Epithelial cell of proximal tubule (primary cell): Measurements from ENCODE around the gene CYSTM1. TPM values are rescaled to one million over a fixed set of nuclear protein-coding genes. Genes with fewer than 3 reads are reported as not detected.
A peak's percentile ranks its signal among the peaks of the same experiment; 100 is the strongest.
"Not testable (repeated sequence)": the region's sequence is repeated elsewhere in the genome, so short reads cannot be mapped to it uniquely, and the experiment has no call there.

Experiments used
- DNase-seq: peaks from one replicate; pipeline ENCODE4 v3.0.0-alpha.2; 2011; ENCODE audit warnings: low read depth
- H3K4me3 ChIP-seq: 2 replicates; pipeline ENCODE4 v1.5.1; 2011; ENCODE audit warnings: low read depth, mild to moderate bottlenecking, low read length
- total RNA-seq: library from RNA; depleted of rRNA; stranded (reverse); fragments of >200 nt; gene quantifications from 2 replicates; pipeline ENCODE4 v1.2.3, GENCODE V29; 2015
- TF ChIP-seq, protein P1 (sequence below): conservative IDR thresholded peaks from 2 replicates; pipeline ENCODE4 v1.5.1; 2012; ENCODE audit warnings: low read depth, mild to moderate bottlenecking, low read length

Gene CYSTM1
- total RNA-seq, 1 donor from 2014 or later = 161 TPM

DNA sequence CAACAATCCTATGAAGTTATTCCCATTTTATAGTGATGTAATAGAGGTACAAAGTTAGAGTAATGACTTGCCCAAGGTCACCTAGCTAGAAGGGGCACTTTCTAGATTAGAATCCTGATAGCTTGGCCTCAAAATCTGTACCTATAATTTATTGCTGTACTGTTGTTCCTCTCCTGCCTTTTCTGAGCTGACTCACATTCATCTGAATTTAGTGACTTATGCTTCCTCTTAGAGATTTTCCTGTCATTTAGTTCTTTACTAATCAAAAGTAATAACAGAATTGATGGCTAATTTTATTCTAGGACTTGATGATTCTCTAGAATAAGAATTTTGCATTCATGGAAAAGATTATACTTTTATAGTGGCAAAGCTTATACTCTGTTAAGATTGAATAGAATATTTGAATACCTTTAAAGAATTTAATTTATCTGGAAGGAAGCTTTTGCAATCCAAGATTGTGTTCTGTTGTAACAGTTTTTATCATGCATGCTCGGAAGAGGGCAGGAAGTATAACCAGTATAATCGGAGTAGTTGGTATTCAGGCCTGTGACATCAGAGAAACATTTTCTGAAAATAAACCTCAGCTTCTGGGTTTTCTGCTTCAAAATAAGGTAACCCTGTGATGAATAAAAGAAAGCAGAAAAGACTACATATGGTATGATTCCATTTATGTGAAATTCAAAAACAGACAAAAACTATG lies 21.3 kb downstream of the CYSTM1 start:
- DNase-seq = no peak
- H3K4me3 ChIP-seq = no peak overlapping the region
- TF ChIP-seq, protein P1, sequence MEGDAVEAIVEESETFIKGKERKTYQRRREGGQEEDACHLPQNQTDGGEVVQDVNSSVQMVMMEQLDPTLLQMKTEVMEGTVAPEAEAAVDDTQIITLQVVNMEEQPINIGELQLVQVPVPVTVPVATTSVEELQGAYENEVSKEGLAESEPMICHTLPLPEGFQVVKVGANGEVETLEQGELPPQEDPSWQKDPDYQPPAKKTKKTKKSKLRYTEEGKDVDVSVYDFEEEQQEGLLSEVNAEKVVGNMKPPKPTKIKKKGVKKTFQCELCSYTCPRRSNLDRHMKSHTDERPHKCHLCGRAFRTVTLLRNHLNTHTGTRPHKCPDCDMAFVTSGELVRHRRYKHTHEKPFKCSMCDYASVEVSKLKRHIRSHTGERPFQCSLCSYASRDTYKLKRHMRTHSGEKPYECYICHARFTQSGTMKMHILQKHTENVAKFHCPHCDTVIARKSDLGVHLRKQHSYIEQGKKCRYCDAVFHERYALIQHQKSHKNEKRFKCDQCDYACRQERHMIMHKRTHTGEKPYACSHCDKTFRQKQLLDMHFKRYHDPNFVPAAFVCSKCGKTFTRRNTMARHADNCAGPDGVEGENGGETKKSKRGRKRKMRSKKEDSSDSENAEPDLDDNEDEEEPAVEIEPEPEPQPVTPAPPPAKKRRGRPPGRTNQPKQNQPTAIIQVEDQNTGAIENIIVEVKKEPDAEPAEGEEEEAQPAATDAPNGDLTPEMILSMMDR = no peak

- no peak overlapping the region for H3K4me3 ChIP-seq
- TF ChIP-seq, protein P1 = no peak
- no peak for DNase-seq
Measured at GRCh38 chr5:140197023-140197422, 22.0 kb downstream of the CYSTM1 start.

DNA sequence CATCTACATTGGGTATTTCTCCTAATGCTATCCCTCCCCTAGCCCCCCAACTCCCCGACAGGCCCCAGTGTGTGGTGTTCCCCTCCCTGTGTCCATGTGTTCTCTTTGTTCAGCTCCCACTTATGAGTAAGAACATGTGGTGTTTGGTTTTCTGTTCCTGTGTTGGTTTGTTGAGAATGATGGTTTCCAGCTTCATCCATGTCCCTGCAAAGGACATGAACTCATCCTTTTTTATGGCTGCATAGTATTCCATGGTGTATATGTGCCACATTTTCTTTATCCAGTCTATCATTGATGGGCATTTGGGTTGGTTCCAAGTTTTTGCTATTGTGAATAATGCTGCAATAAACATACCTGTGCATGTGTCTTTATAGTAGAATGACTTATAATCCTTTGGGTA lies 23.9 kb downstream of the CYSTM1 start:
- not testable (repeated sequence) for DNase-seq, H3K4me3 ChIP-seq

GRCh38 chr5:140202078-140202477 lies 27.1 kb downstream of the CYSTM1 start:
- TF ChIP-seq, protein P1 = no peak
- no peak overlapping the region for H3K4me3 ChIP-seq
- DNase-seq = no peak

GRCh38 chr5:140202610-140203009 lies 27.6 kb downstream of the CYSTM1 start:
- no peak overlapping the region for H3K4me3 ChIP-seq
- TF ChIP-seq, protein P1 = no peak
- DNase-seq = no peak

DNA sequence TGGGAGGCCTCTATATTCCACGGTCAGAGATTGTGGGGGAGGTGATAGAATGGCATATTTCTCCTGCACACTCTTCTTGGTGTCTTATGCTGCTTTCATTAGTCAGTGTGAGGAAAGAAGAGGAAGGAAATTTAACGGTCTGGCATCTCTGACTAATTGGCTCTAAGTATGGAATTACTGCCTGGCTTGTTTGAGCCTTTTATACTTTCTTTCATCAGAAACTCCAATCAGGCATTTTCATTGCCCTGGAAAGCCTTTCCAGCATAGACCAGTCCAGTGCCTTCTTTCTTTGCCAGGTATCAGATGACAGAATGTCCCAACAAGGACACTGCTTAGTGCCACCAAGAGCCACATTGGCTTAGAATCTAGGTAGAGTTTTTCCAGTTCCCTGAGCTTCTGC lies 30.2 kb downstream of the CYSTM1 start:
- DNase-seq = no peak
- no peak overlapping the region for H3K4me3 ChIP-seq
- TF ChIP-seq, protein P1 = no peak

DNA sequence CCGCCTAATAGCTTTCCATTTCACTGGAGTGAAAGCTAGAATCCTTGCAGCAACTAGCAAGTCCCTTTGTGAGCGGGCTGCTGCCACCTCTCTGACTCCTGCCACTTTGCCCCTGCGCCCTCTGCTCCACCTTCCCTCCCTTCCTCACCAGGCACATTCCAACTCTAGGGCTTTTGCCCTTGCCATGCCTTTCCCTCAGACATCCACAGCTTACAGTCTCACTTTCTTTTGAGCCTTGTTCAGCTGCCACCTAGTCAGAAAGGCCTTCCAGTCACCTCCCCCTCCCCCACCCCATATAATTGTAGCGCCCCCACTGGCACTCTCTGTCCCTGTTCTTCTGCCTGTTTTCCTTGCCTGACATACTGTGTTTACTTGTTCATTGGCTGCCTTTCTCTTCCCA lies 31.0 kb downstream of the CYSTM1 start:
- DNase-seq = no peak
- no peak overlapping the region for H3K4me3 ChIP-seq
- TF ChIP-seq, protein P1 = peak; percentile 29
